ENCODE measurements around the gene EGLN3. TPM values are rescaled to one million over a fixed set of nuclear protein-coding genes. Genes with fewer than 3 reads are reported as not detected.

EGLN3 gene
- total and polyA plus RNA-seq, 7 experiments from 2014 or later, result 0.71 to 96.5 (median 1.3) TPM

DNA sequence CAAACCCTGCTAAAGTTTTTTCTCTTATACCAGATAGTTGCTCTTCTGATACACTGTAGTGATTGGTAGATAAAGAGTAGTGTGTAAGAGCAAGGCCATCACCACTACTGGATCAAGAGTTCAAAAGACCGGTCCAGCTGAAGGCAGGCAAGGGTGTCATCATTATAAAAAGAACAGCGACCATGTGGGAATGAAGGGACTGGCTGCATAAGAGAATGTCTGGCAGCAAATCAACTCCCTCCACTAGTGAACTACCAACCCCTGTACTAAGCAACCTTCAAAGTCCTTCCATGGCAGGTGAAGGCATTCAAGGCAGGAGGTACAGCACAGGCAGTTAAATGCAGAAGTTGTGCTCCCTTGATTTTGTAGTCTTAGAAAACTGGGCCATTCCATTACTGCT lies 53.5 kb downstream of the EGLN3 start:
- no peak overlapping the region for H3K4me3 ChIP-seq (ENCODE audit: low read length)
- H3K4me1 ChIP-seq (ENCODE audit: control insufficient read depth in 2 of 2, insufficient read depth in 2 of 2, low read length in 2 of 2), result no peaks in the 10 kb centered on the region
- H3K27me3 ChIP-seq (ENCODE audit: control insufficient read depth in 2 of 2, insufficient read depth in 2 of 2, low read length in 2 of 2), result no peaks in the 10 kb centered on the region
- H3K36me3 ChIP-seq (ENCODE audit: control insufficient read depth in 2 of 3, insufficient read depth in 3 of 3, low read length in 3 of 3), result no peaks in the 10 kb centered on the region
- Mint-ChIP-seq H3K27me3 (peaks cover 0 to 31% (median 0%) of the 10 kb centered on the region in 5 donors), H3K27ac (no peak overlapping the region), H3K36me3 (peaks cover 0 to 16% (median 3%) of the 10 kb centered on the region in 5 donors), H3K4me3 (no peak overlapping the region), H3K9me3 (peaks cover 5 to 24% (median 10%) of the 10 kb centered on the region in 11 donors), H3K4me1 (no peaks in the 10 kb centered on the region)
- H3K27ac ChIP-seq (ENCODE audit: low read depth, low read length), result no peak overlapping the region
- H3K9me3 ChIP-seq (ENCODE audit: control insufficient read depth in 2 of 3, low read length in 3 of 3), result no peaks in the 10 kb centered on the region
- POLR2A ChIA-PET, result no interaction called here
- DNase-seq (no peak), ATAC-seq (no peak)
- CTCF ChIA-PET, result no interaction called here
- intact Hi-C loops (cut with micrococcal nuclease), result no loop called here

DNA sequence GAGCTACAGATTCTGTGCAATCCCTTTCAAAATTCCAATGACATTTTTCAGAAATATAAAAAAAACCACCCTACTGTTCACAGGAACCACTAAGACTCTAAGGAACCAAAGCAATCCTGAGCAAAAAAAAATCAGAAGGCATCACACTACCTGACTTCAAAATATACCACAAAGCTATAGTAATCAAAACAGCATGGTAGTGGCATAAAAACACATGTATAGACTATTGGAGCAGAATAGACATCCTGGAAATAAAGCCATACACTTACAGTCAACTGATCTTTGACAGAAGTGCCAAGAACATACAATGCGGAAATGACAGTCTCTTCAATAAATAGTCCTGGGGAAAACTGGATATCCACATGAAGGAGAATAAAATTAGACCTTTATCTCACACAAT lies 56.5 kb downstream of the EGLN3 start:
- ChIA-PET CTCF (no interaction called here), POLR2A (no interaction called here)
- peaks cover 0 to 37% (median 0%) of the 10 kb centered on the region in 5 donors for H3K27me3 Mint-ChIP-seq
- Histone ChIP-seq H3K27me3 (ENCODE audit: control insufficient read depth in 2 of 2, insufficient read depth in 2 of 2, low read length in 2 of 2) (no peaks in the 10 kb centered on the region), H3K36me3 (ENCODE audit: control insufficient read depth in 2 of 3, insufficient read depth in 3 of 3, low read length in 3 of 3) (no peaks in the 10 kb centered on the region), H3K9me3 (ENCODE audit: control insufficient read depth in 2 of 3, low read length in 3 of 3) (no peaks in the 10 kb centered on the region), H3K27ac (ENCODE audit: low read depth, low read length) (no peak overlapping the region), H3K4me1 (ENCODE audit: control insufficient read depth in 2 of 2, insufficient read depth in 2 of 2, low read length in 2 of 2) (no peaks in the 10 kb centered on the region), H3K4me3 (ENCODE audit: low read length) (no peak overlapping the region)
- H3K9me3 Mint-ChIP-seq, result peaks cover 5 to 40% (median 12%) of the 10 kb centered on the region in 11 donors
- ATAC-seq (no peak), DNase-seq (no peak)
- intact Hi-C loops (cut with micrococcal nuclease), result no loop called here
- peaks cover 0 to 15% (median 0%) of the 10 kb centered on the region in 7 donors for H3K4me1 Mint-ChIP-seq
- no peak overlapping the region for H3K4me3 Mint-ChIP-seq
- peaks cover 0 to 31% (median 3%) of the 10 kb centered on the region in 5 donors for H3K36me3 Mint-ChIP-seq
- no peak overlapping the region for H3K27ac Mint-ChIP-seq

- DNase-seq (no peak), ATAC-seq (no peak)
- CTCF ChIA-PET, result no interaction called here
- H3K36me3 Mint-ChIP-seq, result peaks cover 0 to 46% (median 3%) of the 10 kb centered on the region in 5 donors
- peaks cover 0 to 15% (median 0%) of the 10 kb centered on the region in 7 donors for H3K4me1 Mint-ChIP-seq
- H3K9me3 Mint-ChIP-seq, result peaks cover 6 to 47% (median 22%) of the 10 kb centered on the region in 11 donors
- no peaks in the 10 kb centered on the region for H3K36me3 ChIP-seq (ENCODE audit: control insufficient read depth in 2 of 3, insufficient read depth in 3 of 3, low read length in 3 of 3)
- no peaks in the 10 kb centered on the region for H3K27me3 ChIP-seq (ENCODE audit: control insufficient read depth in 2 of 2, insufficient read depth in 2 of 2, low read length in 2 of 2)
- H3K27ac ChIP-seq (ENCODE audit: low read depth, low read length), result no peak overlapping the region
- H3K27ac Mint-ChIP-seq, result no peak overlapping the region
- no peak overlapping the region for H3K4me3 Mint-ChIP-seq
- no peaks in the 10 kb centered on the region for H3K4me1 ChIP-seq (ENCODE audit: control insufficient read depth in 2 of 2, insufficient read depth in 2 of 2, low read length in 2 of 2)
- no peak overlapping the region for H3K4me3 ChIP-seq (ENCODE audit: low read length)
- no peaks in the 10 kb centered on the region for H3K9me3 ChIP-seq (ENCODE audit: control insufficient read depth in 2 of 3, low read length in 3 of 3)
- intact Hi-C loops (cut with micrococcal nuclease), result no loop called here
- POLR2A ChIA-PET, result no interaction called here
- peaks cover 0 to 35% (median 0%) of the 10 kb centered on the region in 5 donors for H3K27me3 Mint-ChIP-seq
Observed at GRCh38 chr14:33891700-33892099, 59.2 kb downstream of the EGLN3 start.

DNA sequence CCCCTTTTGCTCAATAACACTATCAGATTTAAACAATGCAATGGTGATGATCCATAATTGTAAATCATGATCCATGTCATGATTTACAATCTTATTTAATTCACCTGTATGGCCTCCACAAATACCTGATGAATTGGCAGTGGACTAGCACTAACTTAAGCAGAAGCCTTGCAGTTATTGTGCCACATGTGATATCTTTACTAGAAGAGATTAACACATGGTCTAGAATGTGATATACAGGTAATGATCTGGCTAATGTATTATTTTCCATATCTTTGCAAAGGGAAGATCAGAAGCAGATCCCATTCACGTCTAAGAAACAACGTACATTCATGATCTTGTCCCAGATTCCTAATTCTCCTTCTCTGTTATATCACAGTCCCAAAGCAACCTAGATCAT lies 66.0 kb downstream of the EGLN3 start:
- no peak for ATAC-seq
- H3K4me3 Mint-ChIP-seq, result no peak overlapping the region
- H3K9me3 ChIP-seq (ENCODE audit: control insufficient read depth in 2 of 3, low read length in 3 of 3), result no peaks in the 10 kb centered on the region
- POLR2A ChIA-PET, result no interaction called here
- no peaks in the 10 kb centered on the region for H3K4me1 ChIP-seq (ENCODE audit: control insufficient read depth in 2 of 2, insufficient read depth in 2 of 2, low read length in 2 of 2)
- CTCF ChIA-PET, result no interaction called here
- peaks cover 0 to 4% (median 0%) of the 10 kb centered on the region in 7 donors for H3K4me1 Mint-ChIP-seq
- no peak overlapping the region for H3K27ac Mint-ChIP-seq
- H3K27me3 Mint-ChIP-seq, result peaks cover 0 to 26% (median 0%) of the 10 kb centered on the region in 5 donors
- H3K27me3 ChIP-seq (ENCODE audit: control insufficient read depth in 2 of 2, insufficient read depth in 2 of 2, low read length in 2 of 2), result no peaks in the 10 kb centered on the region
- H3K4me3 ChIP-seq (ENCODE audit: low read length), result no peak overlapping the region
- peaks cover 4 to 36% (median 11%) of the 10 kb centered on the region in 11 donors for H3K9me3 Mint-ChIP-seq
- no peak overlapping the region for H3K27ac ChIP-seq (ENCODE audit: low read depth, low read length)
- intact Hi-C loops (cut with micrococcal nuclease), result no loop called here
- DNase-seq, result no peak
- H3K36me3 Mint-ChIP-seq, result peaks cover 0 to 21% (median 0%) of the 10 kb centered on the region in 5 donors
- H3K36me3 ChIP-seq (ENCODE audit: control insufficient read depth in 2 of 3, insufficient read depth in 3 of 3, low read length in 3 of 3), result no peaks in the 10 kb centered on the region

DNA sequence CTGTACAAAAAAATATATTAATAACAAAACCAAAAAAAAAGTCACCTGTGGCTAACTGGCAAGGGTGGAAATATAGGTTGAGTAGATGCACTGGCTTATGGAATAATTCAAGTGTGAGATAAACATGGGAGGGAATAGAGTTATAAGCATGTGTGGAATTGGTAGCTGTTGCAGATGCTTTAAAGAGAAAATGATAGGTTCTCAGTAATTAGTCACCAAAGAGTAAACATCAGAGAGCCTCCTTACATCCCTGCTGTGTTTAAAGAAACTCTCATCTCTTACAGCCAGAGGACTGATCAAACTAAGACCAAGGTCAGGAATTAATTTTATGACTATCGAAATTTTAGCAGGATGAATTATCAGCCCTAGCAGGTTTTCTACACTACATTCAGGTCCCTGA lies 70.5 kb downstream of the EGLN3 start:
- ChIA-PET CTCF (no interaction called here), POLR2A (no interaction called here)
- no peak overlapping the region for H3K27ac Mint-ChIP-seq
- peaks cover 0 to 12% (median 0%) of the 10 kb centered on the region in 7 donors for H3K4me1 Mint-ChIP-seq
- peaks cover 0 to 26% (median 6%) of the 10 kb centered on the region in 5 donors for H3K36me3 Mint-ChIP-seq
- H3K9me3 Mint-ChIP-seq, result peaks cover 6 to 40% (median 15%) of the 10 kb centered on the region in 11 donors
- Histone ChIP-seq H3K4me3 (ENCODE audit: low read length) (no peak overlapping the region), H3K36me3 (ENCODE audit: control insufficient read depth in 2 of 3, insufficient read depth in 3 of 3, low read length in 3 of 3) (no peaks in the 10 kb centered on the region), H3K4me1 (ENCODE audit: control insufficient read depth in 2 of 2, insufficient read depth in 2 of 2, low read length in 2 of 2) (no peaks in the 10 kb centered on the region), H3K9me3 (ENCODE audit: control insufficient read depth in 2 of 3, low read length in 3 of 3) (peaks cover 0 to 6% (median 0%) of the 10 kb centered on the region in 3 experiments), H3K27ac (ENCODE audit: low read depth, low read length) (no peak overlapping the region), H3K27me3 (ENCODE audit: control insufficient read depth in 2 of 2, insufficient read depth in 2 of 2, low read length in 2 of 2) (no peaks in the 10 kb centered on the region)
- intact Hi-C loops (cut with micrococcal nuclease), result no loop called here
- no peak for ATAC-seq
- no peak for DNase-seq
- H3K27me3 Mint-ChIP-seq, result peaks cover 0 to 14% (median 0%) of the 10 kb centered on the region in 5 donors
- H3K4me3 Mint-ChIP-seq, result no peak overlapping the region

DNA sequence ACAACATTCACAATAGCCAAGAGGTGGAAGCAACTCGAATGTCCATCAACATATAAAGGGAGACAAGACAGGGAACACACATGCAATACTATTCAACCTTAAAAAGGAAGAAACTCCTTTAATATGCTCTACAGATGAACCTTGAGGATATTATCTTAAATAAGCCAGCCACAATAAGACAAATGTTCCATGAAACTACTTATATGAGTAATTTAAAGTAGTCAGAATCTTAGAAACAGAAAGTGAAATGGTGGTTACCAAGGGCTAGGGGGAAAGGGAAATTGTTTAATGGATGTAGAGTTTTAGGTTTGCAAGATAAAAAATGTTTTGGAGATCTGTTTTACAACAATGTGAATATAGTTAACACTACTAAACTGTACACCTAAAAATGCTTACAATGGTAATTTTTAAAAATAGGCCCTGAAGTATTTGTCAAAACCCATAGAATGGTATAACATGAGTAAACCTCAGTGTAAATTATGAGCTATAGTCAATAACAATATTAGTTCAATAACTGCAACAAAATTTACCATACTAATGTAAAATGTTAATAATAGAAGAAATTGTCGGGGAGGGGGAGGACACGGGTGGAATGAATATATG lies 71.1 kb downstream of the EGLN3 start:
- DNase-seq (no peak), ATAC-seq (no peak)
- H3K36me3 ChIP-seq (ENCODE audit: control insufficient read depth in 2 of 3, insufficient read depth in 3 of 3, low read length in 3 of 3), result no peaks in the 10 kb centered on the region
- no peak overlapping the region for H3K4me3 Mint-ChIP-seq
- H3K27ac ChIP-seq (ENCODE audit: low read depth, low read length), result no peak overlapping the region
- H3K9me3 Mint-ChIP-seq, result peaks cover 9 to 40% (median 18%) of the 10 kb centered on the region in 11 donors
- H3K4me1 Mint-ChIP-seq, result peaks cover 0 to 12% (median 0%) of the 10 kb centered on the region in 7 donors
- no peak overlapping the region for H3K4me3 ChIP-seq (ENCODE audit: low read length)
- POLR2A ChIA-PET, result no interaction called here
- CTCF ChIA-PET, result no interaction called here
- intact Hi-C loops (cut with micrococcal nuclease), result no loop called here
- peaks cover 0 to 28% (median 9%) of the 10 kb centered on the region in 5 donors for H3K36me3 Mint-ChIP-seq
- H3K27ac Mint-ChIP-seq, result no peak overlapping the region
- no peaks in the 10 kb centered on the region for H3K27me3 ChIP-seq (ENCODE audit: control insufficient read depth in 2 of 2, insufficient read depth in 2 of 2, low read length in 2 of 2)
- no peaks in the 10 kb centered on the region for H3K4me1 ChIP-seq (ENCODE audit: control insufficient read depth in 2 of 2, insufficient read depth in 2 of 2, low read length in 2 of 2)
- peaks cover 0 to 11% (median 0%) of the 10 kb centered on the region in 5 donors for H3K27me3 Mint-ChIP-seq
- H3K9me3 ChIP-seq (ENCODE audit: control insufficient read depth in 2 of 3, low read length in 3 of 3), result peaks cover 0 to 6% (median 0%) of the 10 kb centered on the region in 3 experiments

GRCh38 chr14:33876274-33876673 lies 74.6 kb downstream of the EGLN3 start:
- H3K9me3 Mint-ChIP-seq, result peaks cover 14 to 59% (median 32%) of the 10 kb centered on the region in 11 donors

More at GRCh38 chr14:33876274-33876673, 74.6 kb downstream of the EGLN3 start:
- DNase-seq (no peak), ATAC-seq (no peak)
- Histone ChIP-seq H3K27ac (ENCODE audit: low read depth, low read length) (no peak overlapping the region), H3K27me3 (ENCODE audit: control insufficient read depth in 2 of 2, insufficient read depth in 2 of 2, low read length in 2 of 2) (no peaks in the 10 kb centered on the region), H3K4me3 (ENCODE audit: low read length) (no peak overlapping the region), H3K36me3 (ENCODE audit: control insufficient read depth in 2 of 3, insufficient read depth in 3 of 3, low read length in 3 of 3) (no peaks in the 10 kb centered on the region), H3K9me3 (ENCODE audit: control insufficient read depth in 2 of 3, low read length in 3 of 3) (peaks cover 0 to 6% (median 0%) of the 10 kb centered on the region in 3 experiments), H3K4me1 (ENCODE audit: control insufficient read depth in 2 of 2, insufficient read depth in 2 of 2, low read length in 2 of 2) (no peaks in the 10 kb centered on the region)
- intact Hi-C loops (cut with micrococcal nuclease), result no loop called here
- Mint-ChIP-seq H3K27me3 (peaks cover 0 to 12% (median 0%) of the 10 kb centered on the region in 5 donors), H3K27ac (no peak overlapping the region), H3K4me3 (no peak overlapping the region), H3K36me3 (peaks cover 0 to 35% (median 14%) of the 10 kb centered on the region in 5 donors), H3K4me1 (peaks cover 0 to 12% (median 0%) of the 10 kb centered on the region in 7 donors)
- ChIA-PET CTCF (interaction anchor here (1.0 kb wide), 1 partner anchor 15 kb away, joined by 4 read pairs; no protein-coding TSS in a partner anchor), POLR2A (no interaction called here)
